Liver (tissue), 9 donors: ENCODE measurements around the gene PALLD. TPM values are rescaled to one million over a fixed set of nuclear protein-coding genes. Genes with fewer than 3 reads are reported as not detected.

Experiments used
- DNase-seq: peaks from one replicate; pipeline ENCODE4 v3.0.0-alpha.2; 2017; ENCODE audit warnings: low spot score
- H3K27ac ChIP-seq, 2 donors: one replicate each; pipeline ENCODE4 v1.7.0; 2013; ENCODE audit warnings: inconsistent platforms in 2 of 2, low read length in 2 of 2, control low read depth in 1 of 2, low read depth in 1 of 2, mild to moderate bottlenecking in 1 of 2
- H3K27me3 ChIP-seq, 4 donors: one replicate each; pipeline versions ENCODE4 v1.6.1 to v1.7.0; 2013; ENCODE audit warnings: low read length in 3 of 4, inconsistent platforms in 1 of 4, mild to moderate bottlenecking in 1 of 4, moderate library complexity in 1 of 4; ENCODE audit not compliant: control insufficient read depth in 4 of 4, insufficient read depth in 4 of 4
- H3K36me3 ChIP-seq, 4 donors: one replicate each; pipeline versions ENCODE4 v1.6.1 to v1.7.0; 2013; ENCODE audit warnings: low read length in 3 of 4, mild to moderate bottlenecking in 3 of 4, low read depth in 1 of 4, moderate library complexity in 1 of 4; ENCODE audit not compliant: control insufficient read depth in 4 of 4, insufficient read depth in 3 of 4
- H3K4me1 ChIP-seq, 4 donors: one replicate each; pipeline versions ENCODE4 v1.6.1 to v1.7.0; 2013; ENCODE audit warnings: low read length in 3 of 4, mild to moderate bottlenecking in 3 of 4, moderate library complexity in 1 of 4; ENCODE audit not compliant: control insufficient read depth in 4 of 4, insufficient read depth in 4 of 4
- H3K4me3 ChIP-seq, 3 donors: one replicate each; pipeline versions ENCODE4 v1.6.1 to v1.7.0; 2013; ENCODE audit warnings: low read length in 3 of 3, control low read depth in 1 of 3, low read depth in 1 of 3, mild to moderate bottlenecking in 1 of 3
- H3K9ac ChIP-seq, 2 donors: one replicate each; pipeline ENCODE4 v1.7.0; 2013; ENCODE audit warnings: low read length in 2 of 2, mild to moderate bottlenecking in 2 of 2, moderate library complexity in 2 of 2, control low read depth in 1 of 2, low read depth in 1 of 2
- H3K9me3 ChIP-seq, 4 donors: one replicate each; pipeline versions ENCODE4 v1.6.1 to v1.7.0; 2013; ENCODE audit warnings: low read length in 3 of 4; ENCODE audit not compliant: control insufficient read depth in 4 of 4
- CTCF ChIP-seq: fragments of 150-350 bp; IDR thresholded peaks from 2 replicates; pipeline ENCODE4 v1.5.1; 2017; ENCODE audit warnings: improper control_type of control experiment, low read depth, low read length; ENCODE audit not compliant: missing input control
- EGR1 ChIP-seq, 2 donors: IDR thresholded peaks; 2 replicates each; pipeline ENCODE4 v1.6.1; 2016 to 2018; ENCODE audit warnings: antibody characterized with exemption in 2 of 2, low read depth in 2 of 2
- FOXA1 ChIP-seq: IDR thresholded peaks from 2 replicates; pipeline ENCODE4 v1.6.1; 2016; ENCODE audit warnings: antibody characterized with exemption
- FOXA2 ChIP-seq: IDR thresholded peaks from 2 replicates; pipeline ENCODE4 v1.6.1; 2016; ENCODE audit warnings: antibody characterized with exemption
- GABPA ChIP-seq, 2 donors: IDR thresholded peaks in 1 of 2; conservative IDR thresholded peaks in 1 of 2; 2 replicates each; pipeline ENCODE4 v1.6.1; 2016; ENCODE audit warnings: antibody characterized with exemption in 2 of 2, mild to moderate bottlenecking in 1 of 2, moderate library complexity in 1 of 2
- HNF4A ChIP-seq, 2 donors: conservative IDR thresholded peaks; 2 replicates each; pipeline ENCODE4 v1.6.1; 2016; ENCODE audit warnings: antibody characterized with exemption in 2 of 2, mild to moderate bottlenecking in 2 of 2
- HNF4G ChIP-seq: IDR thresholded peaks from 2 replicates; pipeline ENCODE4 v1.6.1; 2016; ENCODE audit warnings: antibody characterized with exemption
- NR2F2 ChIP-seq: IDR thresholded peaks from 2 replicates; pipeline ENCODE4 v1.6.1; 2016; ENCODE audit warnings: antibody characterized with exemption
- RAD21 ChIP-seq, 2 donors: IDR thresholded peaks; 2 replicates each; pipeline ENCODE4 v1.6.1; 2016; ENCODE audit warnings: antibody characterized with exemption in 2 of 2, mild to moderate bottlenecking in 2 of 2
- RXRA ChIP-seq, 2 donors: IDR thresholded peaks; 2 replicates each; pipeline ENCODE4 v1.6.1; 2017 to 2018; ENCODE audit warnings: antibody characterized with exemption in 2 of 2, mild to moderate bottlenecking in 1 of 2
- SP1 ChIP-seq: IDR thresholded peaks from 2 replicates; pipeline ENCODE4 v1.6.1; 2018; ENCODE audit warnings: antibody characterized with exemption, mild to moderate bottlenecking
- TAF1 ChIP-seq: conservative IDR thresholded peaks from 2 replicates; pipeline ENCODE4 v1.6.1; 2016; ENCODE audit warnings: antibody characterized with exemption, mild to moderate bottlenecking
- YY1 ChIP-seq: IDR thresholded peaks from 2 replicates; pipeline ENCODE4 v1.6.1; 2016; ENCODE audit warnings: antibody characterized with exemption, mild to moderate bottlenecking
- ZBTB33 ChIP-seq: IDR thresholded peaks from 2 replicates; pipeline ENCODE4 v1.6.1; 2016; ENCODE audit warnings: antibody characterized with exemption
- WGBS: extraction: QIAGEN DNeasy Blood & Tissue Kit; methylation state at CpG from one replicate; pipeline ENCODE4 v1.1.7; 2013; 5-methylcytosine and 5-hydroxymethylcytosine counted together
- polyA plus RNA-seq, 2 donors: library from polyadenylated mRNA; stranded (reverse) in 1 of 2; unstranded in 1 of 2; fragments of 200-250 nt in 1 of 2; fragments of >200 nt in 1 of 2; fragmentation: Nextera tagmentation in 1 of 2; extraction: Ambion mirVana in 1 of 2; gene quantifications; one replicate each; pipeline versions ENCODE4 v1.2.1 to v1.2.3, GENCODE V29; 2013 to 2015
- total RNA-seq, 2 donors: library from RNA; depleted of rRNA; stranded (reverse); fragments of >200 nt; gene quantifications; one replicate each; pipeline ENCODE4 v1.2.3, GENCODE V29; 2014
- TF ChIP-seq, protein P1 (sequence below): IDR thresholded peaks from 2 replicates; pipeline ENCODE4 v1.6.1; 2016; ENCODE audit warnings: antibody characterized with exemption
- TF ChIP-seq, protein P2 (sequence below): IDR thresholded peaks from 2 replicates; pipeline ENCODE4 v1.6.1; 2016; ENCODE audit warnings: antibody characterized with exemption, mild to moderate bottlenecking
- TF ChIP-seq, protein P3 (sequence below): IDR thresholded peaks from 2 replicates; pipeline ENCODE4 v1.6.1; 2016; ENCODE audit warnings: antibody characterized with exemption
- donor health status: healthy.
- donor health status: healthy.
- donor health status: healthy.
- donor health status: healthy.
- donor health status: healthy.

Gene PALLD
- total and polyA plus RNA-seq, 4 donors: 9.0 to 26.3 (median 14.7) TPM

DNA sequence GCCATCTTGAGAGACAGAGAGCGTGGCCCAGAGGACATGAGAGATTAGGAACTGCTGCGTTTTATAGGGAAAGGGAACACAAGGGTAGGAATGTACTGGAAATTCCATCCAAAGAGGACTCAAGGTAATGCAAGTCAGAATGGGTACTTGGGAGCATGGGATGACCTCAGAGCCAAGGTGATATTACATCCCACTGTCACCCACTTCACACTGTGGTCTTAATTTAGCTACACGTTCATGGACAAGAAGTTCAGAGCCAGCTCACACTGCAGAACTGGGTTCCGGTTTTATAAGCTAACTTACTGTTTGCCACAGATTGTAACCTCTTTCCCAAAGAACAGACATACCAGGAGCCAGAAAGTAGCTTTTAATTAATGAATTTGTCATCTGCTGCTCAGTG, 268.5 kb downstream of the PALLD start:
- Histone ChIP-seq H3K27me3 (no peaks in the 10 kb centered on the region), H3K27ac (no peak overlapping the region), H3K36me3 (no peaks in the 10 kb centered on the region), H3K9me3 (no peaks in the 10 kb centered on the region), H3K4me1 (peaks cover 0 to 6% (median 2%) of the 10 kb centered on the region in 4 donors), H3K9ac (no peak overlapping the region), H3K4me3 (no peak overlapping the region)
- WGBS: 84% methylated on average over 4 of the region's 4 CpGs
- DNase-seq: no peak
- TF ChIP-seq ZBTB33: no peak
- TF ChIP-seq YY1: no peak
- TF ChIP-seq, protein P1, sequence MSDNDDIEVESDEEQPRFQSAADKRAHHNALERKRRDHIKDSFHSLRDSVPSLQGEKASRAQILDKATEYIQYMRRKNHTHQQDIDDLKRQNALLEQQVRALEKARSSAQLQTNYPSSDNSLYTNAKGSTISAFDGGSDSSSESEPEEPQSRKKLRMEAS: no peak
- TF ChIP-seq CTCF: no peak
- no peak for TF ChIP-seq RXRA (IDR thresholded peaks at IDR 0.05)
- TF ChIP-seq, protein P2, sequence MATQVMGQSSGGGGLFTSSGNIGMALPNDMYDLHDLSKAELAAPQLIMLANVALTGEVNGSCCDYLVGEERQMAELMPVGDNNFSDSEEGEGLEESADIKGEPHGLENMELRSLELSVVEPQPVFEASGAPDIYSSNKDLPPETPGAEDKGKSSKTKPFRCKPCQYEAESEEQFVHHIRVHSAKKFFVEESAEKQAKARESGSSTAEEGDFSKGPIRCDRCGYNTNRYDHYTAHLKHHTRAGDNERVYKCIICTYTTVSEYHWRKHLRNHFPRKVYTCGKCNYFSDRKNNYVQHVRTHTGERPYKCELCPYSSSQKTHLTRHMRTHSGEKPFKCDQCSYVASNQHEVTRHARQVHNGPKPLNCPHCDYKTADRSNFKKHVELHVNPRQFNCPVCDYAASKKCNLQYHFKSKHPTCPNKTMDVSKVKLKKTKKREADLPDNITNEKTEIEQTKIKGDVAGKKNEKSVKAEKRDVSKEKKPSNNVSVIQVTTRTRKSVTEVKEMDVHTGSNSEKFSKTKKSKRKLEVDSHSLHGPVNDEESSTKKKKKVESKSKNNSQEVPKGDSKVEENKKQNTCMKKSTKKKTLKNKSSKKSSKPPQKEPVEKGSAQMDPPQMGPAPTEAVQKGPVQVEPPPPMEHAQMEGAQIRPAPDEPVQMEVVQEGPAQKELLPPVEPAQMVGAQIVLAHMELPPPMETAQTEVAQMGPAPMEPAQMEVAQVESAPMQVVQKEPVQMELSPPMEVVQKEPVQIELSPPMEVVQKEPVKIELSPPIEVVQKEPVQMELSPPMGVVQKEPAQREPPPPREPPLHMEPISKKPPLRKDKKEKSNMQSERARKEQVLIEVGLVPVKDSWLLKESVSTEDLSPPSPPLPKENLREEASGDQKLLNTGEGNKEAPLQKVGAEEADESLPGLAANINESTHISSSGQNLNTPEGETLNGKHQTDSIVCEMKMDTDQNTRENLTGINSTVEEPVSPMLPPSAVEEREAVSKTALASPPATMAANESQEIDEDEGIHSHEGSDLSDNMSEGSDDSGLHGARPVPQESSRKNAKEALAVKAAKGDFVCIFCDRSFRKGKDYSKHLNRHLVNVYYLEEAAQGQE: no peak
- TF ChIP-seq GABPA (IDR thresholded peaks at IDR 0.05 in 1 of 2, conservative IDR thresholded peaks at IDR 0.05 in 1 of 2): no peak
- no peak for TF ChIP-seq HNF4G
- no peak for TF ChIP-seq SP1
- TF ChIP-seq TAF1: no peak
- no peak for TF ChIP-seq NR2F2
- TF ChIP-seq FOXA2: no peak
- no peak for TF ChIP-seq RAD21 (IDR thresholded peaks at IDR 0.05)
- TF ChIP-seq EGR1 (IDR thresholded peaks at IDR 0.05; ENCODE audit: low read depth in 2 of 2): no peak
- TF ChIP-seq, protein P3, sequence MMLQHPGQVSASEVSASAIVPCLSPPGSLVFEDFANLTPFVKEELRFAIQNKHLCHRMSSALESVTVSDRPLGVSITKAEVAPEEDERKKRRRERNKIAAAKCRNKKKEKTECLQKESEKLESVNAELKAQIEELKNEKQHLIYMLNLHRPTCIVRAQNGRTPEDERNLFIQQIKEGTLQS: no peak
- no peak for TF ChIP-seq FOXA1
- no peak for TF ChIP-seq HNF4A (conservative IDR thresholded peaks at IDR 0.05)

DNA sequence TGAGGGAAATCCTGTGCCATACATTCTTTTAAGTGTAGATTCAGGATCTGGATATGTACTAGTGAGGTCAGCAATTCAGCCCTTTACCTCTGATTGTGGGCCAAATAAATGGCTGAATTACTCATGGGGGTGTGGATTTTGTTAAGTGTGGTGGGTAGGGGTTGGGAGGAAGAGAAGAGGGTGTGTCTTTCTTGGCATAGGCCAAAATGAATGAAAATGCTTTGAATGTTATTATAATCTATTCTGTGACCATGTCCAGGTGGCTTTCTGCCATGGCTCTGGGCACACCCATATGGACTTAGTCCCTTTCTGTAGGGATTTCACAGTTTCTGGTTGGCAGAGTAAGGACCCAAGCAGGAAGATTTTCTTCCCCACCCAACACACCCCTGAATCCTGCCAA, 268.9 kb downstream of the PALLD start:
- Histone ChIP-seq H3K9ac (no peak overlapping the region), H3K27me3 (no peaks in the 10 kb centered on the region), H3K9me3 (no peaks in the 10 kb centered on the region), H3K36me3 (no peaks in the 10 kb centered on the region), H3K4me1 (peaks cover 0 to 6% (median 2%) of the 10 kb centered on the region in 4 donors), H3K27ac (no peak overlapping the region), H3K4me3 (no peak overlapping the region)
- no peak for DNase-seq
- TF ChIP-seq GABPA (IDR thresholded peaks at IDR 0.05 in 1 of 2, conservative IDR thresholded peaks at IDR 0.05 in 1 of 2): no peak
- no peak for TF ChIP-seq FOXA1
- TF ChIP-seq HNF4A (conservative IDR thresholded peaks at IDR 0.05): peak; percentile 35 to 44
- TF ChIP-seq, protein P3: no peak
- TF ChIP-seq YY1: no peak
- no peak for TF ChIP-seq RAD21 (IDR thresholded peaks at IDR 0.05)
- TF ChIP-seq HNF4G: no peak
- TF ChIP-seq CTCF: no peak
